ENCODE results near the gene CRY2. TPM values are rescaled to one million over a fixed set of nuclear protein-coding genes. Genes with fewer than 3 reads are reported as not detected.

CRY2 gene
- total RNA-seq, 1 donor from 2014 or later, result 9.2 TPM

- no peak overlapping the region for H3K4me3 ChIP-seq (ENCODE audit: low read depth, low read length)
- DNase-seq (ENCODE audit: low read depth), result no peak
- no peak for TF ChIP-seq CTCF (conservative IDR thresholded peaks at IDR 0.05; ENCODE audit: low read depth, low read length)
Measured at GRCh38 chr11:45932217-45932616, 84.9 kb downstream of the CRY2 start.

Other genes with a start within 250 kb of the CRY2 start
- gene CHST1, start 181.9 kb upstream of the CRY2 start, total RNA-seq, result 0.65 and 1.5 TPM in 2 replicates
- gene SLC35C1, start 42.3 kb upstream of the CRY2 start, total RNA-seq, result 15.1 and 17.9 TPM in 2 replicates
- 10.1 and 11.1 TPM in 2 replicates for gene MAPK8IP1, start 38.2 kb downstream of the CRY2 start, total RNA-seq
- gene FREY1, start 59.8 kb downstream of the CRY2 start, total RNA-seq, result 0.51 TPM in 1 of 2 replicates, not detected in the other
- 23.4 and 24.3 TPM in 2 replicates for gene PEX16, start 70.4 kb downstream of the CRY2 start, total RNA-seq
- gene LARGE2, start 75.2 kb downstream of the CRY2 start, total RNA-seq, result 2.5 and 3.3 TPM in 2 replicates